ENCODE results near the gene NPTX2. TPM values are rescaled to one million over a fixed set of nuclear protein-coding genes. Genes with fewer than 3 reads are reported as not detected.

Gene NPTX2
- total RNA-seq, 1 experiment from 2014 or later = not detected

DNA sequence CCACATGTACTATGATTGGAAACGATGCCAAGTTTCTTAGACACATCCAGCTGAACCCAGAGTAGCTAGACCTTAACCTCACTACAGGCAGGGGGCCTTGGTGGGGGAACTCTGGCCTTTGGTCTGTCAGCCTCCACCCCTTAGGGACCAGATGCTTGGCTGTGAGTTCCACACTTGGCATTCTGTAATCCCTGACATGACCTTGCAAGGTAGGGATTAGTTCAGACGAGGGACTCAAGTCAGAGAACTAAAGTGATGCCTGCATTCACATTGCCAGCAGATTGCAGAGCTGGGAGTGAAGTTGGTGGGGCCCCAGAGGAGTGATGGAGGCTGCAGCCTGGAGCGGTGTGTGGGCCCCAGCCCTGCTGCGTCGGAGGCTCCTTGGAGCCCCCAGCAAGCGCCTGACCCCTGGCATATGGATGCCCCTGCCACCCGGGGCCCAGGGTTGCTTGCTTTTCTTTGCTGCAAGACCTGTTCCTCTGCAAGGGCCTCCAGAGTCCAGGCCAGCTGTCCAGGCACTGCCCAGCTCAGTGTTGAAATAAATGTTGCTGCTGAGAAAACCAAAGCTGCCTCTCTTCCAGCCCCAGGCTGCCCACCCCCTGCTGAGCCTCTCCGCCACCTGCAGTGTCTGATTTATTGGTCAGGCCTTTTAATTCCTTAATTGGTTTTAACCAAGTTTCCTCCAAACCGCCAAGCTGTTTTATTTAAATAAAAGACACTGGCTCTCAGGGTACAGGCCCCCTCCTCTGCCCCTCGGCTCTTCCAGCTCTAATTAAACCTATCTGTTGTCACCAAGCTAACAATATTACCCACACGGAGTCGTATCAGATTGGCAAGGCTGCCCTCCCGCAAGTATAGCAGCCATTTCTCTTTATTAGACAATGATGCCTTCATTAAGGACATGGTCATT lies 4.7 kb downstream of the NPTX2 start:
- DNase-seq = no peak
- peaks cover 83% of the 10 kb centered on the region for H3K27me3 ChIP-seq (ENCODE audit: insufficient read depth, low read depth)
- H3K4me2 ChIP-seq = no peak overlapping the region
- ChIA-PET CTCF (interaction anchor here (0.6 kb wide), 1 partner anchor 12 kb away, joined by 4 read pairs; no protein-coding TSS in a partner anchor), POLR2A (ENCODE audit: unreplicated experiment) (no interaction called here)
- H3K9me3 ChIP-seq (ENCODE audit: insufficient read depth, low read depth) = no peaks in the 10 kb centered on the region
- no peak overlapping the region for H3K27ac ChIP-seq
- TF ChIP-seq EZH2 (IDR thresholded peaks at IDR 0.05; ENCODE audit: low read depth) = no peak
- no peak for TF ChIP-seq CTCF (conservative IDR thresholded peaks at IDR 0.05)
- H3K79me2 ChIP-seq (ENCODE audit: low read depth) = no peaks in the 10 kb centered on the region
- no peak overlapping the region for H2AFZ ChIP-seq
- H3K36me3 ChIP-seq (ENCODE audit: low read depth) = no peaks in the 10 kb centered on the region
- H4K20me1 ChIP-seq (ENCODE audit: insufficient read depth) = no peaks in the 10 kb centered on the region
- no peaks in the 10 kb centered on the region for H3K9me2 ChIP-seq (ENCODE audit: insufficient read depth)
- no peaks in the 10 kb centered on the region for H3F3A ChIP-seq (ENCODE audit: insufficient read depth, low read depth)
- H3K4me3 ChIP-seq = no peak overlapping the region
- BruUV-seq (replicated peaks) = no TSS peak
- no peaks in the 10 kb centered on the region for H3K4me1 ChIP-seq (replicated peaks; ENCODE audit: insufficient read depth)
- intact Hi-C loops (cut with micrococcal nuclease; ENCODE audit: unreplicated experiment) = no loop called here

- BruUV-seq (replicated peaks) = no TSS peak
- Histone ChIP-seq H4K20me1 (ENCODE audit: insufficient read depth) (no peaks in the 10 kb centered on the region), H3K4me3 (no peak overlapping the region), H3K36me3 (ENCODE audit: low read depth) (no peaks in the 10 kb centered on the region), H3K27me3 (ENCODE audit: insufficient read depth, low read depth) (peaks cover 94% of the 10 kb centered on the region), H3F3A (ENCODE audit: insufficient read depth, low read depth) (no peaks in the 10 kb centered on the region), H2AFZ (no peak overlapping the region), H3K4me1 (replicated peaks; ENCODE audit: insufficient read depth) (no peaks in the 10 kb centered on the region), H3K9me3 (ENCODE audit: insufficient read depth, low read depth) (no peaks in the 10 kb centered on the region), H3K4me2 (no peak overlapping the region), H3K79me2 (ENCODE audit: low read depth) (no peaks in the 10 kb centered on the region), H3K9me2 (ENCODE audit: insufficient read depth) (no peaks in the 10 kb centered on the region), H3K27ac (no peak overlapping the region)
- ChIA-PET POLR2A (ENCODE audit: unreplicated experiment) (no interaction called here), CTCF (no interaction called here)
- no peak for TF ChIP-seq CTCF (conservative IDR thresholded peaks at IDR 0.05)
- no peak for TF ChIP-seq EZH2 (IDR thresholded peaks at IDR 0.05; ENCODE audit: low read depth)
- intact Hi-C loops (cut with micrococcal nuclease; ENCODE audit: unreplicated experiment) = no loop called here
- no peak for DNase-seq
Measured at GRCh38 chr7:98622926-98623325, 5.8 kb downstream of the NPTX2 start.

GRCh38 chr7:98624846-98625420 lies 7.8 kb downstream of the NPTX2 start:
- no TSS peak for BruUV-seq (replicated peaks)
- POLR2A ChIA-PET (ENCODE audit: unreplicated experiment) = no interaction called here
- intact Hi-C loops (cut with micrococcal nuclease; ENCODE audit: unreplicated experiment) = no loop called here
- peaks cover 100% of the 10 kb centered on the region for H3K27me3 ChIP-seq (ENCODE audit: insufficient read depth, low read depth)
- H3K36me3 ChIP-seq (ENCODE audit: low read depth) = no peaks in the 10 kb centered on the region
- no peak overlapping the region for H3K27ac ChIP-seq
- no peaks in the 10 kb centered on the region for H3K9me3 ChIP-seq (ENCODE audit: insufficient read depth, low read depth)
- H3F3A ChIP-seq (ENCODE audit: insufficient read depth, low read depth) = no peaks in the 10 kb centered on the region
- DNase-seq = no peak
- no peak overlapping the region for H3K4me3 ChIP-seq
- no peaks in the 10 kb centered on the region for H4K20me1 ChIP-seq (ENCODE audit: insufficient read depth)
- no peaks in the 10 kb centered on the region for H3K4me1 ChIP-seq (replicated peaks; ENCODE audit: insufficient read depth)
- H3K9me2 ChIP-seq (ENCODE audit: insufficient read depth) = no peaks in the 10 kb centered on the region
- no peak overlapping the region for H2AFZ ChIP-seq
- no peak overlapping the region for H3K4me2 ChIP-seq
- CTCF ChIA-PET = no interaction called here
- H3K79me2 ChIP-seq (ENCODE audit: low read depth) = no peaks in the 10 kb centered on the region
- TF ChIP-seq EZH2 (IDR thresholded peaks at IDR 0.05; ENCODE audit: low read depth) (no peak), CTCF (conservative IDR thresholded peaks at IDR 0.05) (no peak)
